GM23338 (cell line): ENCODE measurements around the gene THAP9.

ENCODE experiments used
- CREB1 ChIP-seq: fragments of 250-450 bp; sonication (Bioruptor Pico); IDR thresholded peaks from 2 replicates; pipeline ENCODE4 v1.5.0; 2020; ENCODE audit warnings: low read depth, mild to moderate bottlenecking, moderate library complexity
- EZH2 ChIP-seq: fragments of 200-600 bp; sonication (generic); IDR thresholded peaks from one replicate; pipeline ENCODE4 v1.8.0; 2017; ENCODE audit warnings: antibody characterized with exemption, mild to moderate bottlenecking, low read depth; ENCODE audit not compliant: unreplicated experiment
- EZH2phosphoT487 ChIP-seq: fragments of 200-600 bp; sonication (generic); IDR thresholded peaks from one replicate; pipeline ENCODE4 v1.8.1; 2018; ENCODE audit warnings: antibody characterized with exemption; ENCODE audit not compliant: unreplicated experiment
- POLR2AphosphoS5 ChIP-seq: IDR thresholded peaks from 2 replicates; pipeline ENCODE4 v1.6.1; 2016; ENCODE audit warnings: antibody characterized with exemption, low read depth
- TF ChIP-seq, protein P1 (sequence below), 2 experiments: fragments of 200-600 bp in 1 of 2; sonication (generic) in 1 of 2; conservative IDR thresholded peaks; 2 replicates each; pipeline versions ENCODE4 v1.5.1 to v1.6.1; 2016 to 2017; ENCODE audit warnings: antibody characterized with exemption in 2 of 2, low read depth in 2 of 2, mild to moderate bottlenecking in 2 of 2, moderate library complexity in 1 of 2
- TF ChIP-seq, protein P2 (sequence below): IDR thresholded peaks from one replicate; pipeline ENCODE4 v1.6.1; 2018; ENCODE audit warnings: antibody characterized with exemption; ENCODE audit not compliant: unreplicated experiment

GRCh38 chr4:82906469-82906868 is 5.9 kb downstream of the THAP9 start:
- TF ChIP-seq POLR2AphosphoS5 (no peak), EZH2 (no peak), EZH2phosphoT487 (no peak), CREB1 (no peak)
- TF ChIP-seq, protein P1, sequence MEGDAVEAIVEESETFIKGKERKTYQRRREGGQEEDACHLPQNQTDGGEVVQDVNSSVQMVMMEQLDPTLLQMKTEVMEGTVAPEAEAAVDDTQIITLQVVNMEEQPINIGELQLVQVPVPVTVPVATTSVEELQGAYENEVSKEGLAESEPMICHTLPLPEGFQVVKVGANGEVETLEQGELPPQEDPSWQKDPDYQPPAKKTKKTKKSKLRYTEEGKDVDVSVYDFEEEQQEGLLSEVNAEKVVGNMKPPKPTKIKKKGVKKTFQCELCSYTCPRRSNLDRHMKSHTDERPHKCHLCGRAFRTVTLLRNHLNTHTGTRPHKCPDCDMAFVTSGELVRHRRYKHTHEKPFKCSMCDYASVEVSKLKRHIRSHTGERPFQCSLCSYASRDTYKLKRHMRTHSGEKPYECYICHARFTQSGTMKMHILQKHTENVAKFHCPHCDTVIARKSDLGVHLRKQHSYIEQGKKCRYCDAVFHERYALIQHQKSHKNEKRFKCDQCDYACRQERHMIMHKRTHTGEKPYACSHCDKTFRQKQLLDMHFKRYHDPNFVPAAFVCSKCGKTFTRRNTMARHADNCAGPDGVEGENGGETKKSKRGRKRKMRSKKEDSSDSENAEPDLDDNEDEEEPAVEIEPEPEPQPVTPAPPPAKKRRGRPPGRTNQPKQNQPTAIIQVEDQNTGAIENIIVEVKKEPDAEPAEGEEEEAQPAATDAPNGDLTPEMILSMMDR (conservative IDR thresholded peaks at IDR 0.05; ENCODE audit: low read depth in 2 of 2): no peak
- TF ChIP-seq, protein P2, sequence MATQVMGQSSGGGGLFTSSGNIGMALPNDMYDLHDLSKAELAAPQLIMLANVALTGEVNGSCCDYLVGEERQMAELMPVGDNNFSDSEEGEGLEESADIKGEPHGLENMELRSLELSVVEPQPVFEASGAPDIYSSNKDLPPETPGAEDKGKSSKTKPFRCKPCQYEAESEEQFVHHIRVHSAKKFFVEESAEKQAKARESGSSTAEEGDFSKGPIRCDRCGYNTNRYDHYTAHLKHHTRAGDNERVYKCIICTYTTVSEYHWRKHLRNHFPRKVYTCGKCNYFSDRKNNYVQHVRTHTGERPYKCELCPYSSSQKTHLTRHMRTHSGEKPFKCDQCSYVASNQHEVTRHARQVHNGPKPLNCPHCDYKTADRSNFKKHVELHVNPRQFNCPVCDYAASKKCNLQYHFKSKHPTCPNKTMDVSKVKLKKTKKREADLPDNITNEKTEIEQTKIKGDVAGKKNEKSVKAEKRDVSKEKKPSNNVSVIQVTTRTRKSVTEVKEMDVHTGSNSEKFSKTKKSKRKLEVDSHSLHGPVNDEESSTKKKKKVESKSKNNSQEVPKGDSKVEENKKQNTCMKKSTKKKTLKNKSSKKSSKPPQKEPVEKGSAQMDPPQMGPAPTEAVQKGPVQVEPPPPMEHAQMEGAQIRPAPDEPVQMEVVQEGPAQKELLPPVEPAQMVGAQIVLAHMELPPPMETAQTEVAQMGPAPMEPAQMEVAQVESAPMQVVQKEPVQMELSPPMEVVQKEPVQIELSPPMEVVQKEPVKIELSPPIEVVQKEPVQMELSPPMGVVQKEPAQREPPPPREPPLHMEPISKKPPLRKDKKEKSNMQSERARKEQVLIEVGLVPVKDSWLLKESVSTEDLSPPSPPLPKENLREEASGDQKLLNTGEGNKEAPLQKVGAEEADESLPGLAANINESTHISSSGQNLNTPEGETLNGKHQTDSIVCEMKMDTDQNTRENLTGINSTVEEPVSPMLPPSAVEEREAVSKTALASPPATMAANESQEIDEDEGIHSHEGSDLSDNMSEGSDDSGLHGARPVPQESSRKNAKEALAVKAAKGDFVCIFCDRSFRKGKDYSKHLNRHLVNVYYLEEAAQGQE: no peak
